ENCODE results near the gene CADM1. TPM values are rescaled to one million over a fixed set of nuclear protein-coding genes. Genes with fewer than 3 reads are reported as not detected.
A peak's percentile ranks its signal among the peaks of the same experiment; 100 is the strongest.

Gene CADM1
- total RNA-seq, 4 donors from 2014 or later: 1.2 to 2.5 (median 2.2) TPM

GRCh38 chr11:115263799-115264656 lies 240.2 kb downstream of the CADM1 start:
- Histone ChIP-seq H3K4me3 (no peak overlapping the region), H3K27me3 (no peaks in the 10 kb centered on the region), H3K36me3 (no peaks in the 10 kb centered on the region), H3K9me3 (no peaks in the 10 kb centered on the region), H3K4me1 (peaks cover 8 to 15% of the 10 kb centered on the region in 2 donors), H3K27ac (no peak overlapping the region)
- DNase-seq (no peak), ATAC-seq (peak in 1 of 2 donors; percentile 45)
- intact Hi-C loops (cut with DNase I; ENCODE audit: low total_unique reads) (no loop called here), in situ Hi-C loops (cut with MboI; ENCODE audit: low sequenced_read_pairs in 4 of 4) (no loop called here)
- TF ChIP-seq POLR2A (IDR thresholded peaks at IDR 0.05) (no peak), CTCF (IDR thresholded peaks at IDR 0.05 in 4 of 5, conservative IDR thresholded peaks at IDR 0.05 in 1 of 5) (no peak)

GRCh38 chr11:115258216-115258615 lies 246.0 kb downstream of the CADM1 start:
- intact Hi-C loops (cut with DNase I; ENCODE audit: low total_unique reads): no loop called here
- no peak for DNase-seq

GRCh38 chr11:115257678-115258077 lies 246.5 kb downstream of the CADM1 start:
- Histone ChIP-seq H3K9me3 (no peaks in the 10 kb centered on the region), H3K36me3 (no peaks in the 10 kb centered on the region), H3K27ac (no peak overlapping the region), H3K27me3 (no peaks in the 10 kb centered on the region), H3K4me3 (no peak overlapping the region), H3K4me1 (no peaks in the 10 kb centered on the region)
- intact Hi-C loops (cut with DNase I; ENCODE audit: low total_unique reads): no loop called here
- no peak for ATAC-seq
- TF ChIP-seq CTCF (IDR thresholded peaks at IDR 0.05 in 4 of 5, conservative IDR thresholded peaks at IDR 0.05 in 1 of 5): no peak
- TF ChIP-seq POLR2A (IDR thresholded peaks at IDR 0.05): no peak
- in situ Hi-C loops (cut with MboI; ENCODE audit: low sequenced_read_pairs in 4 of 4): no loop called here
- DNase-seq: no peak

More at GRCh38 chr11:115258216-115258615, 246.0 kb downstream of the CADM1 start:
- ATAC-seq: no peak
- Histone ChIP-seq H3K36me3 (no peaks in the 10 kb centered on the region), H3K27ac (no peak overlapping the region), H3K27me3 (no peaks in the 10 kb centered on the region), H3K9me3 (no peaks in the 10 kb centered on the region), H3K4me1 (no peaks in the 10 kb centered on the region), H3K4me3 (no peak overlapping the region)
- in situ Hi-C loops (cut with MboI; ENCODE audit: low sequenced_read_pairs in 4 of 4): no loop called here
- TF ChIP-seq CTCF (IDR thresholded peaks at IDR 0.05 in 4 of 5, conservative IDR thresholded peaks at IDR 0.05 in 1 of 5): no peak
- no peak for TF ChIP-seq POLR2A (IDR thresholded peaks at IDR 0.05)

- ATAC-seq: no peak
Observed at GRCh38 chr11:115257270-115257669, 246.9 kb downstream of the CADM1 start.

More at GRCh38 chr11:115257270-115257669, 246.9 kb downstream of the CADM1 start:
- TF ChIP-seq POLR2A (IDR thresholded peaks at IDR 0.05) (no peak), CTCF (IDR thresholded peaks at IDR 0.05 in 4 of 5, conservative IDR thresholded peaks at IDR 0.05 in 1 of 5) (no peak)
- DNase-seq: no peak
- in situ Hi-C loops (cut with MboI; ENCODE audit: low sequenced_read_pairs in 4 of 4): no loop called here
- Histone ChIP-seq H3K4me3 (no peak overlapping the region), H3K27ac (no peak overlapping the region), H3K4me1 (no peaks in the 10 kb centered on the region), H3K36me3 (no peaks in the 10 kb centered on the region), H3K9me3 (no peaks in the 10 kb centered on the region), H3K27me3 (no peaks in the 10 kb centered on the region)
- intact Hi-C loops (cut with DNase I; ENCODE audit: low total_unique reads): no loop called here

Data from gastrocnemius medialis (tissue), 4 donors.